HUES6 (cell line): ENCODE measurements around the gene NDUFB11.
A peak's percentile ranks its signal among the peaks of the same experiment; 100 is the strongest.
"Not testable (repeated sequence)": the region's sequence is repeated elsewhere in the genome, so short reads cannot be mapped to it uniquely, and the experiment has no call there.

Experiments used
- H3K27ac ChIP-seq: 2 replicates; pipeline ENCODE4 v1.7.0; 2013; ENCODE audit warnings: low read depth, mild to moderate bottlenecking, low read length, inconsistent platforms
- H3K27me3 ChIP-seq: 2 replicates; pipeline ENCODE4 v1.6.1; 2013; ENCODE audit warnings: low read length; ENCODE audit not compliant: control insufficient read depth, insufficient read depth
- H3K36me3 ChIP-seq: 2 replicates; pipeline ENCODE4 v1.6.1; 2013; ENCODE audit warnings: low read length; ENCODE audit not compliant: control insufficient read depth, insufficient read depth
- H3K4me1 ChIP-seq: 2 replicates; pipeline ENCODE4 v1.6.1; 2013; ENCODE audit warnings: low read length; ENCODE audit not compliant: control insufficient read depth, insufficient read depth
- H3K4me3 ChIP-seq: 2 replicates; pipeline ENCODE4 v1.5.1; 2013; ENCODE audit warnings: low read depth, low read length
- H3K9ac ChIP-seq: one replicate; pipeline ENCODE4 v1.6.1; 2013; ENCODE audit warnings: mild to moderate bottlenecking, low read length
- H3K9me3 ChIP-seq: 2 replicates; pipeline ENCODE4 v1.6.1; 2013; ENCODE audit warnings: low read depth, low read length; ENCODE audit not compliant: control insufficient read depth, insufficient read depth

Gene NDUFB11

GRCh38 chrX:47145395-47146120 lies 1.1 kb upstream of the NDUFB11 start:
- Histone ChIP-seq H3K9ac (peak overlapping the region; percentile 100), H3K4me1 (peaks cover 11% of the 10 kb centered on the region), H3K36me3 (peaks cover 37% of the 10 kb centered on the region), H3K9me3 (no peaks in the 10 kb centered on the region; the same call in 1 of the 2 replicates), H3K27me3 (no peaks in the 10 kb centered on the region), H3K27ac (peak overlapping the region; percentile 95), H3K4me3 (peak overlapping the region; percentile 100)

- H3K36me3 ChIP-seq, result peaks cover 37% of the 10 kb centered on the region
- peak overlapping the region; percentile 95; the same call in 1 of the 2 replicates for H3K27ac ChIP-seq
- peak overlapping the region; percentile 100 for H3K4me3 ChIP-seq
- H3K4me1 ChIP-seq, result peaks cover 11% of the 10 kb centered on the region
- peak overlapping the region; percentile 100 for H3K9ac ChIP-seq
- no peaks in the 10 kb centered on the region for H3K27me3 ChIP-seq
- no peaks in the 10 kb centered on the region; the same call in 1 of the 2 replicates for H3K9me3 ChIP-seq
Observed at GRCh38 chrX:47143894-47144625, 442 bp downstream of the NDUFB11 start.

- Histone ChIP-seq H3K9me3 (no peaks in the 10 kb centered on the region; the same call in 1 of the 2 replicates), H3K9ac (no peak overlapping the region), H3K4me3 (no peak overlapping the region)
Observed at GRCh38 chrX:47138171-47138570, 6.3 kb downstream of the NDUFB11 start.

GRCh38 chrX:47135650-47136049 lies 8.9 kb downstream of the NDUFB11 start:
- H3K4me3 ChIP-seq, H3K9ac ChIP-seq, H3K27ac ChIP-seq, H3K9me3 ChIP-seq, H3K4me1 ChIP-seq, H3K36me3 ChIP-seq, H3K27me3 ChIP-seq: not testable (repeated sequence)

More at GRCh38 chrX:47138171-47138570, 6.3 kb downstream of the NDUFB11 start:
- H3K4me1 ChIP-seq, result no peaks in the 10 kb centered on the region
- no peaks in the 10 kb centered on the region for H3K27me3 ChIP-seq
- H3K36me3 ChIP-seq, result peaks cover 24% of the 10 kb centered on the region
- H3K27ac ChIP-seq, result no peak overlapping the region

- no peak overlapping the region for H3K9ac ChIP-seq
- no peaks in the 10 kb centered on the region for H3K27me3 ChIP-seq
- H3K36me3 ChIP-seq, result no peaks in the 10 kb centered on the region
- no peaks in the 10 kb centered on the region for H3K4me1 ChIP-seq
- no peaks in the 10 kb centered on the region for H3K9me3 ChIP-seq
- H3K4me3 ChIP-seq, result no peak overlapping the region
- H3K27ac ChIP-seq, result no peak overlapping the region
Observed at GRCh38 chrX:47133493-47133892, 11.0 kb downstream of the NDUFB11 start.

GRCh38 chrX:47129899-47130358 lies 14.6 kb downstream of the NDUFB11 start:
- Histone ChIP-seq H3K36me3 (no peaks in the 10 kb centered on the region), H3K9ac (no peak overlapping the region), H3K4me1 (no peaks in the 10 kb centered on the region), H3K4me3 (peak overlapping the region; percentile 85), H3K27ac (no peak overlapping the region), H3K9me3 (no peaks in the 10 kb centered on the region), H3K27me3 (no peaks in the 10 kb centered on the region)

GRCh38 chrX:47129157-47129898 lies 15.2 kb downstream of the NDUFB11 start:
- no peak overlapping the region for H3K27ac ChIP-seq
- H3K27me3 ChIP-seq, result no peaks in the 10 kb centered on the region

GRCh38 chrX:47124466-47124865 lies 20.0 kb downstream of the NDUFB11 start:
- H3K4me1 ChIP-seq, H3K27me3 ChIP-seq, H3K36me3 ChIP-seq, H3K27ac ChIP-seq, H3K4me3 ChIP-seq, H3K9ac ChIP-seq, H3K9me3 ChIP-seq: not testable (repeated sequence)

More at GRCh38 chrX:47129157-47129898, 15.2 kb downstream of the NDUFB11 start:
- Histone ChIP-seq H3K4me3 (peak overlapping the region; percentile 85), H3K4me1 (no peaks in the 10 kb centered on the region), H3K36me3 (no peaks in the 10 kb centered on the region), H3K9ac (peak overlapping the region; percentile 42), H3K9me3 (no peaks in the 10 kb centered on the region)

GRCh38 chrX:47116551-47117110 lies 27.9 kb downstream of the NDUFB11 start:
- not testable (repeated sequence) for H3K4me1 ChIP-seq, H3K4me3 ChIP-seq, H3K36me3 ChIP-seq, H3K9ac ChIP-seq, H3K9me3 ChIP-seq, H3K27ac ChIP-seq, H3K27me3 ChIP-seq

- Histone ChIP-seq H3K27me3 (no peaks in the 10 kb centered on the region), H3K4me1 (peaks cover 8% of the 10 kb centered on the region; the same call in 1 of the 2 replicates), H3K9me3 (peaks cover 2% of the 10 kb centered on the region; the same call in 1 of the 2 replicates), H3K27ac (no peak overlapping the region), H3K4me3 (no peak overlapping the region), H3K36me3 (no peaks in the 10 kb centered on the region), H3K9ac (no peak overlapping the region)
Observed at GRCh38 chrX:47112316-47112954, 32.1 kb downstream of the NDUFB11 start.
